Esophagus squamous epithelium (tissue), 5 donors: ENCODE results near the gene CRACDL. TPM values are rescaled to one million over a fixed set of nuclear protein-coding genes. Genes with fewer than 3 reads are reported as not detected.

Experiments
- DNase-seq: peaks from one replicate; lab custom pipeline; 2025; lab: John Stamatoyannopoulos, UW
- H3K27ac ChIP-seq, 4 donors: fragments of 200-600 bp; sonication (generic); one replicate each; pipeline ENCODE4 v1.5.1; 2016 to 2019; ENCODE audit warnings: mild to moderate bottlenecking in 1 of 4
- H3K27me3 ChIP-seq, 4 donors: fragments of 200-600 bp; sonication (generic); 1 replicate in 3 of 4; 2 replicates in 1 of 4; pipeline versions ENCODE4 v1.5.1 to v1.6.0; 2017 to 2021; ENCODE audit warnings: antibody characterized with exemption in 1 of 4
- H3K36me3 ChIP-seq, 3 donors: fragments of 200-600 bp; sonication (generic); one replicate each; pipeline ENCODE4 v1.5.1; 2016 to 2019
- H3K4me1 ChIP-seq, 3 donors: fragments of 200-600 bp; sonication (generic); one replicate each; pipeline ENCODE4 v1.5.1; 2017 to 2019
- H3K4me3 ChIP-seq, 4 donors: fragments of 200-600 bp; sonication (generic); 1 replicate in 3 of 4; 2 replicates in 1 of 4; pipeline ENCODE4 v1.5.1; 2016 to 2019; ENCODE audit warnings: mild to moderate bottlenecking in 2 of 4, moderate library complexity in 1 of 4
- H3K9me3 ChIP-seq, 3 donors: fragments of 200-600 bp; sonication (generic); one replicate each; pipeline ENCODE4 v1.5.1; 2016 to 2019
- CTCF ChIP-seq, 6 experiments: fragments of 450-650 bp in 4 of 6; fragments of 200-600 bp in 2 of 6; sonication (generic) in 2 of 6; IDR thresholded peaks; one replicate each; pipeline ENCODE4 v1.5.1; 2016 to 2019; ENCODE audit warnings: antibody characterized with exemption in 6 of 6, mild to moderate bottlenecking in 4 of 6, moderate library complexity in 4 of 6
- POLR2A ChIP-seq, 4 donors: fragments of 450-650 bp; IDR thresholded peaks; one replicate each; pipeline ENCODE4 v1.6.1; 2017; ENCODE audit warnings: antibody characterized with exemption in 4 of 4, mild to moderate bottlenecking in 4 of 4, moderate library complexity in 3 of 4
- WGBS, 2 donors: methylation state at CpG; one replicate each; pipeline ENCODE4 v1.1.5; 2018; 5-methylcytosine and 5-hydroxymethylcytosine counted together
- intact Hi-C: fragments of 100-400 bp; cut with DNase I; formaldehyde crosslinking; loops from one replicate; pipeline ENCODE4 v1.15.0; 2022
- total RNA-seq, 4 donors: library from RNA; depleted of rRNA; stranded (reverse); fragments of >200 nt; gene quantifications; one replicate each; pipeline ENCODE4 v1.1.0, GENCODE V29; 2016
- donor health status: DM: yes; HTN: yes; CAD: no.

The CRACDL gene
- total RNA-seq, 4 donors from 2014 or later, result 6.5 to 33.6 (median 9.7) TPM

- H3K27ac ChIP-seq, result no peak overlapping the region
- no peak for DNase-seq
- H3K4me1 ChIP-seq, result peaks cover 0 to 15% (median 0%) of the 10 kb centered on the region in 3 donors
- H3K36me3 ChIP-seq, result no peaks in the 10 kb centered on the region
- intact Hi-C loops, result no loop called here
- no peak overlapping the region for H3K4me3 ChIP-seq
- 77 to 92% methylated on average over 1 of the region's 1 CpG for WGBS, 2 donors
- H3K9me3 ChIP-seq, result peaks cover 0 to 28% (median 22%) of the 10 kb centered on the region in 3 donors
- TF ChIP-seq CTCF (IDR thresholded peaks at IDR 0.05) (no peak), POLR2A (IDR thresholded peaks at IDR 0.05) (no peak)
- H3K27me3 ChIP-seq, result no peaks in the 10 kb centered on the region
These were observed 74.4 kb downstream of the CRACDL start for GRCh38 chr2:98861601-98862000.

- Histone ChIP-seq H3K27ac (no peak overlapping the region), H3K9me3 (peaks cover 0 to 28% (median 22%) of the 10 kb centered on the region in 3 donors), H3K4me3 (no peak overlapping the region), H3K27me3 (no peaks in the 10 kb centered on the region), H3K36me3 (no peaks in the 10 kb centered on the region), H3K4me1 (no peaks in the 10 kb centered on the region)
- DNase-seq, result no peak
- 80 to 98% methylated on average over 2 of the region's 2 CpGs for WGBS, 2 donors
- TF ChIP-seq POLR2A (IDR thresholded peaks at IDR 0.05) (no peak), CTCF (IDR thresholded peaks at IDR 0.05) (no peak)
- intact Hi-C loops, result no loop called here
These were observed 76.7 kb downstream of the CRACDL start for GRCh38 chr2:98859323-98859722.

GRCh38 chr2:98857001-98857400 is 79.0 kb downstream of the CRACDL start:
- 61 to 67% methylated on average over 1 of the region's 1 CpG for WGBS, 2 donors
- DNase-seq, result no peak
- H3K4me1 ChIP-seq, result no peaks in the 10 kb centered on the region
- peaks cover 0 to 25% (median 17%) of the 10 kb centered on the region in 3 donors for H3K9me3 ChIP-seq
- no peak overlapping the region for H3K4me3 ChIP-seq
- no peak overlapping the region for H3K27ac ChIP-seq
- intact Hi-C loops, result no loop called here
- peaks cover 0 to 2% (median 0%) of the 10 kb centered on the region in 4 donors for H3K27me3 ChIP-seq
- TF ChIP-seq POLR2A (IDR thresholded peaks at IDR 0.05) (no peak), CTCF (IDR thresholded peaks at IDR 0.05) (no peak)
- H3K36me3 ChIP-seq, result no peaks in the 10 kb centered on the region

- H3K27me3 ChIP-seq, result peaks cover 0 to 18% (median 0%) of the 10 kb centered on the region in 4 donors
- no peaks in the 10 kb centered on the region for H3K36me3 ChIP-seq
- WGBS, 2 donors, result 87 to 90% methylated on average over 5 of the region's 5 CpGs
- H3K4me1 ChIP-seq, result no peaks in the 10 kb centered on the region
- DNase-seq, result no peak
- no peak for TF ChIP-seq CTCF (IDR thresholded peaks at IDR 0.05)
- no peak for TF ChIP-seq POLR2A (IDR thresholded peaks at IDR 0.05)
- no peak overlapping the region for H3K27ac ChIP-seq
- peaks cover 0 to 16% (median 11%) of the 10 kb centered on the region in 3 donors for H3K9me3 ChIP-seq
- intact Hi-C loops, result no loop called here
- H3K4me3 ChIP-seq, result no peak overlapping the region
These were observed 81.3 kb downstream of the CRACDL start for GRCh38 chr2:98854682-98855081.

GRCh38 chr2:98852932-98853331 is 83.1 kb downstream of the CRACDL start:
- no peaks in the 10 kb centered on the region for H3K36me3 ChIP-seq
- peaks cover 0 to 23% (median 0%) of the 10 kb centered on the region in 4 donors for H3K27me3 ChIP-seq
- H3K27ac ChIP-seq, result no peak overlapping the region
- WGBS, 2 donors, result 68 to 87% methylated on average over 2 of the region's 2 CpGs
- peaks cover 0 to 4% (median 2%) of the 10 kb centered on the region in 3 donors for H3K9me3 ChIP-seq
- TF ChIP-seq POLR2A (IDR thresholded peaks at IDR 0.05) (no peak), CTCF (IDR thresholded peaks at IDR 0.05) (no peak)
- no peak for DNase-seq
- no peaks in the 10 kb centered on the region for H3K4me1 ChIP-seq
- intact Hi-C loops, result no loop called here
- H3K4me3 ChIP-seq, result no peak overlapping the region
